ENCODE results near the gene CD59. TPM values are rescaled to one million over a fixed set of nuclear protein-coding genes. Genes with fewer than 3 reads are reported as not detected.

CD59 gene
- total RNA-seq, 1 experiment from 2014 or later: 204 TPM

- Histone ChIP-seq H3K27ac (ENCODE audit: low read depth, low read length, poor library complexity, severe bottlenecking) (no peak overlapping the region), H3K4me3 (ENCODE audit: low read depth, low read length, poor library complexity, severe bottlenecking) (no peak overlapping the region), H3K4me1 (ENCODE audit: insufficient read depth, low read length, poor library complexity, severe bottlenecking) (no peaks in the 10 kb centered on the region), H3K27me3 (replicated peaks; ENCODE audit: insufficient read depth, low read depth, low read length, poor library complexity) (no peaks in the 10 kb centered on the region), H3K36me3 (ENCODE audit: insufficient read depth, low read length, poor library complexity, severe bottlenecking) (peaks cover 65% of the 10 kb centered on the region), H3K9me3 (ENCODE audit: low read depth, low read length, poor library complexity, severe bottlenecking) (no peaks in the 10 kb centered on the region)
- DNase-seq (ENCODE audit: low spot score): no peak
- intact Hi-C loops (cut with micrococcal nuclease; ENCODE audit: unreplicated experiment): no loop called here
- BruUV-seq (replicated peaks): no TSS peak
- POLR2A ChIA-PET (ENCODE audit: low non-redundant PET): no interaction called here
- CTCF ChIA-PET: no interaction called here
- TF ChIP-seq EZH2 (IDR thresholded peaks at IDR 0.05; ENCODE audit: borderline replicate concordance, low read depth, low read length, poor library complexity, severe bottlenecking) (no peak), CTCF (conservative IDR thresholded peaks at IDR 0.05; ENCODE audit: low read depth, low read length) (no peak)
These were observed 29.9 kb upstream of the CD59 start for GRCh38 chr11:33766085-33766484.

GRCh38 chr11:33761471-33761870, 25.2 kb upstream of the CD59 start:
- no peak for DNase-seq (ENCODE audit: low spot score)
- no peaks in the 10 kb centered on the region for H3K4me1 ChIP-seq (ENCODE audit: insufficient read depth, low read length, poor library complexity, severe bottlenecking)
- CTCF ChIA-PET: interaction anchor here (1.4 kb wide), 1 partner anchor 19 kb away, joined by 3 read pairs; no protein-coding TSS in a partner anchor

GRCh38 chr11:33753304-33753967, 17.2 kb upstream of the CD59 start:
- POLR2A ChIA-PET (ENCODE audit: low non-redundant PET): no interaction called here
- no peak overlapping the region for H3K4me3 ChIP-seq (ENCODE audit: low read depth, low read length, poor library complexity, severe bottlenecking)
- H3K27me3 ChIP-seq (replicated peaks; ENCODE audit: insufficient read depth, low read depth, low read length, poor library complexity): no peaks in the 10 kb centered on the region
- DNase-seq (ENCODE audit: low spot score): no peak
- no peak overlapping the region for H3K27ac ChIP-seq (ENCODE audit: low read depth, low read length, poor library complexity, severe bottlenecking)
- no peaks in the 10 kb centered on the region for H3K9me3 ChIP-seq (ENCODE audit: low read depth, low read length, poor library complexity, severe bottlenecking)
- CTCF ChIA-PET: no interaction called here
- peaks cover 62% of the 10 kb centered on the region for H3K36me3 ChIP-seq (ENCODE audit: insufficient read depth, low read length, poor library complexity, severe bottlenecking)
- no TSS peak for BruUV-seq (replicated peaks)
- H3K4me1 ChIP-seq (ENCODE audit: insufficient read depth, low read length, poor library complexity, severe bottlenecking): no peaks in the 10 kb centered on the region
- intact Hi-C loops (cut with micrococcal nuclease; ENCODE audit: unreplicated experiment): no loop called here
- no peak for TF ChIP-seq EZH2 (IDR thresholded peaks at IDR 0.05; ENCODE audit: borderline replicate concordance, low read depth, low read length, poor library complexity, severe bottlenecking)
- TF ChIP-seq CTCF (conservative IDR thresholded peaks at IDR 0.05; ENCODE audit: low read depth, low read length): no peak

More at GRCh38 chr11:33761471-33761870, 25.2 kb upstream of the CD59 start:
- intact Hi-C loops (cut with micrococcal nuclease; ENCODE audit: unreplicated experiment): no loop called here
- Histone ChIP-seq H3K36me3 (ENCODE audit: insufficient read depth, low read length, poor library complexity, severe bottlenecking) (peaks cover 70% of the 10 kb centered on the region), H3K9me3 (ENCODE audit: low read depth, low read length, poor library complexity, severe bottlenecking) (no peaks in the 10 kb centered on the region), H3K27me3 (replicated peaks; ENCODE audit: insufficient read depth, low read depth, low read length, poor library complexity) (no peaks in the 10 kb centered on the region), H3K4me3 (ENCODE audit: low read depth, low read length, poor library complexity, severe bottlenecking) (no peak overlapping the region), H3K27ac (ENCODE audit: low read depth, low read length, poor library complexity, severe bottlenecking) (no peak overlapping the region)
- no TSS peak for BruUV-seq (replicated peaks)
- TF ChIP-seq CTCF (conservative IDR thresholded peaks at IDR 0.05; ENCODE audit: low read depth, low read length) (no peak), EZH2 (IDR thresholded peaks at IDR 0.05; ENCODE audit: borderline replicate concordance, low read depth, low read length, poor library complexity, severe bottlenecking) (no peak)
- POLR2A ChIA-PET (ENCODE audit: low non-redundant PET): no interaction called here
